BJ (cell line): ENCODE data around the gene ROPN1B. TPM values are rescaled to one million over a fixed set of nuclear protein-coding genes. Genes with fewer than 3 reads are reported as not detected.
"Not testable (repeated sequence)": the region's sequence is repeated elsewhere in the genome, so short reads cannot be mapped to it uniquely, and the experiment has no call there.

ENCODE experiments used
- CTCF ChIA-PET: fragments of 350-600 bp; formaldehyde crosslinking; extraction: SDS; loops from one replicate; lab custom pipeline; 2021; ENCODE audit warnings: antibody characterized with exemption, inconsistent platforms; lab: Yijun Ruan, JAX
- POLR2A ChIA-PET: fragments of 300-600 bp; sonication (Branson Sonifier 250); formaldehyde crosslinking; extraction: SDS; loops from one replicate; lab custom pipeline; 2021; ENCODE audit warnings: antibody characterized with exemption; lab: Charles Lee
- DNase-seq: peaks from one replicate; pipeline ENCODE4 v3.0.0-alpha.2; 2011; ENCODE audit warnings: low read depth
- H3K27me3 ChIP-seq: 2 replicates; pipeline ENCODE4 v1.6.0; 2011; ENCODE audit warnings: low read length; ENCODE audit not compliant: control insufficient read depth, insufficient read depth
- H3K36me3 ChIP-seq: 2 replicates; pipeline ENCODE4 v1.5.1; 2011; ENCODE audit warnings: low read length; ENCODE audit not compliant: control insufficient read depth, insufficient read depth
- H3K4me3 ChIP-seq: 2 replicates; pipeline ENCODE4 v1.5.1; 2011; ENCODE audit warnings: low read depth, mild to moderate bottlenecking, control low read depth, low read length
- CTCF ChIP-seq: IDR thresholded peaks from 2 replicates; pipeline ENCODE4 v1.5.1; 2011; ENCODE audit warnings: low read depth, mild to moderate bottlenecking, control low read depth, inconsistent platforms, low read length, moderate library complexity; ENCODE audit not compliant: insufficient read depth
- polyA plus RNA-seq: library from polyadenylated mRNA; depleted of rRNA; stranded (reverse); fragments of >200 nt; gene quantifications from 2 replicates; pipeline ENCODE4 v1.2.3, GENCODE V29; 2011

Gene ROPN1B
- polyA plus RNA-seq, 1 experiment = not detected

- POLR2A ChIA-PET, H3K36me3 ChIP-seq, H3K27me3 ChIP-seq, DNase-seq, H3K4me3 ChIP-seq: not testable (repeated sequence)
- TF ChIP-seq CTCF = peak; percentile 56
- CTCF ChIA-PET = interaction anchor here (1.4 to 3.7 kb wide), 3 partner anchors 9 to 162 kb away, joined by 5 to 15 read pairs (median 10); no protein-coding TSS in a partner anchor
Measured at GRCh38 chr3:125928771-125929545, 40.0 kb upstream of the ROPN1B start.

GRCh38 chr3:125929765-125930164 lies 39.2 kb upstream of the ROPN1B start:
- POLR2A ChIA-PET, DNase-seq, H3K27me3 ChIP-seq, H3K36me3 ChIP-seq, H3K4me3 ChIP-seq: not testable (repeated sequence)
- CTCF ChIA-PET = interaction anchor here (1.4 to 3.7 kb wide), 3 partner anchors 10 to 163 kb away, joined by 5 to 15 read pairs (median 10); no protein-coding TSS in a partner anchor

GRCh38 chr3:125931355-125931880 lies 37.6 kb upstream of the ROPN1B start:
- H3K27me3 ChIP-seq, H3K4me3 ChIP-seq, H3K36me3 ChIP-seq, POLR2A ChIA-PET, DNase-seq: not testable (repeated sequence)
- CTCF ChIA-PET = interaction anchor here (1.4 to 3.7 kb wide), 3 partner anchors 12 to 203 kb away, joined by 4 to 15 read pairs (median 6); no protein-coding TSS in a partner anchor

GRCh38 chr3:125933397-125934173 lies 35.4 kb upstream of the ROPN1B start:
- POLR2A ChIA-PET = not testable (repeated sequence)

GRCh38 chr3:125935252-125935874 lies 33.6 kb upstream of the ROPN1B start:
- POLR2A ChIA-PET, DNase-seq, H3K4me3 ChIP-seq, H3K27me3 ChIP-seq, H3K36me3 ChIP-seq: not testable (repeated sequence)
- CTCF ChIA-PET = interaction anchor here (1.7 to 2.5 kb wide), 2 partner anchors 15 to 169 kb away, joined by 9 to 14 read pairs; no protein-coding TSS in a partner anchor

More at GRCh38 chr3:125933397-125934173, 35.4 kb upstream of the ROPN1B start:
- not testable (repeated sequence) for H3K4me3 ChIP-seq, H3K36me3 ChIP-seq, DNase-seq, H3K27me3 ChIP-seq
- CTCF ChIA-PET = interaction anchor here (1.2 kb wide), 1 partner anchor 167 kb away, joined by 3 read pairs; no protein-coding TSS in a partner anchor

- DNase-seq, POLR2A ChIA-PET, H3K36me3 ChIP-seq, H3K4me3 ChIP-seq, H3K27me3 ChIP-seq: not testable (repeated sequence)
- peak; percentile 43 for TF ChIP-seq CTCF
- CTCF ChIA-PET = interaction anchor here (1.1 to 2.5 kb wide), 3 partner anchors 12 to 170 kb away, joined by 3 to 14 read pairs (median 9); no protein-coding TSS in a partner anchor
Measured at GRCh38 chr3:125936210-125936815, 32.7 kb upstream of the ROPN1B start.

- H3K4me3 ChIP-seq, DNase-seq, H3K27me3 ChIP-seq, H3K36me3 ChIP-seq, POLR2A ChIA-PET: not testable (repeated sequence)
- CTCF ChIA-PET = interaction anchor here (1.1 to 2.5 kb wide), 3 partner anchors 12 to 170 kb away, joined by 3 to 14 read pairs (median 9); no protein-coding TSS in a partner anchor
Measured at GRCh38 chr3:125936891-125937290, 32.1 kb upstream of the ROPN1B start.

GRCh38 chr3:125947806-125948205 lies 21.2 kb upstream of the ROPN1B start:
- POLR2A ChIA-PET, H3K36me3 ChIP-seq, H3K27me3 ChIP-seq, DNase-seq, H3K4me3 ChIP-seq: not testable (repeated sequence)
- CTCF ChIA-PET = interaction anchor here (0.7 to 1.1 kb wide), 2 partner anchors 11 to 205 kb away, joined by 3 read pairs; no protein-coding TSS in a partner anchor

GRCh38 chr3:125948901-125949300 lies 20.1 kb upstream of the ROPN1B start:
- CTCF ChIA-PET = interaction anchor here (1.1 kb wide), 1 partner anchor 12 kb away, joined by 3 read pairs; no protein-coding TSS in a partner anchor
- DNase-seq = peak; percentile 28
- H3K27me3 ChIP-seq, POLR2A ChIA-PET, H3K36me3 ChIP-seq, H3K4me3 ChIP-seq: not testable (repeated sequence)
